SKM-1 treated with dmso at 0.1 percent for 144 hours (cell line): Measurements from ENCODE around the gene NRIP3.

Experiments
- DNase-seq: peaks from one replicate; lab custom pipeline; 2025; ENCODE audit not compliant: unreplicated experiment; lab: John Stamatoyannopoulos, UW

NRIP3 gene

GRCh38 chr11:8933931-8934330 lies 69.9 kb downstream of the NRIP3 start:
- no peak for DNase-seq

GRCh38 chr11:8932564-8933180 lies 71.1 kb downstream of the NRIP3 start, which contains the start of gene C11orf16:
Gene C11orf16 (minus strand): TSS chr11:8932947. CDS start chr11:8932308, 639 bp downstream.
- DNase-seq = no peak
